GM18498 (cell line): ENCODE results near the gene CPPED1.

ENCODE experiments used
- ATAC-seq: cut with Tn5 transposase; IDR thresholded peaks from one replicate; pipeline ENCODE4 v1.9.1; 2021; ENCODE audit warnings: mild to moderate bottlenecking, moderate library complexity; ENCODE audit not compliant: unreplicated experiment

Gene CPPED1

GRCh38 chr16:12613131-12613991 is 190.3 kb downstream of the CPPED1 start:
- peak; percentile 68 for ATAC-seq

GRCh38 chr16:12612598-12613101 is 191.0 kb downstream of the CPPED1 start:
- ATAC-seq: no peak

GRCh38 chr16:12611916-12612597 is 191.6 kb downstream of the CPPED1 start:
- ATAC-seq: no peak

GRCh38 chr16:12611006-12611477 is 192.6 kb downstream of the CPPED1 start:
- no peak for ATAC-seq

- no peak for ATAC-seq
Measured at GRCh38 chr16:12609937-12610699, 193.6 kb downstream of the CPPED1 start.
